Activated CD8-positive, alpha-beta T cell treated with anti-CD3 and anti-CD28 coated beads, Interleukin-2, amount 10 ng/mL, durations not matched to agents 7 days and 5 days (primary cell): ENCODE data around the gene DDX49. TPM values are rescaled to one million over a fixed set of nuclear protein-coding genes. Genes with fewer than 3 reads are reported as not detected.
A peak's percentile ranks its signal among the peaks of the same experiment; 100 is the strongest.

Experiments
- ATAC-seq: fragments of 150-1000 bp; cut with Tn5 transposase; one replicate; pipeline ENCODE4 v1.10.0; 2021; ENCODE audit warnings: moderate library complexity
- CTCF ChIA-PET: fragments of 350-600 bp; sonication (Branson Sonifier 250); formaldehyde crosslinking; loops from one replicate; lab custom pipeline; 2021; ENCODE audit warnings: antibody characterized with exemption; lab: Charles Lee
- POLR2A ChIA-PET: fragments of 350-600 bp; sonication (Branson Sonifier 250); formaldehyde crosslinking; loops from one replicate; lab custom pipeline; 2021; ENCODE audit warnings: antibody characterized with exemption; lab: Charles Lee
- DNase-seq: peaks from one replicate; pipeline ENCODE4 v3.0.0-alpha.2; 2020
- H3K27ac Mint-ChIP-seq: one replicate; pipeline ENCODE4 v1.8.0; 2021; ENCODE audit warnings: mild to moderate bottlenecking, mixed read lengths
- H3K27me3 Mint-ChIP-seq: one replicate; pipeline ENCODE4 v1.8.0; 2021; ENCODE audit warnings: low read depth, mixed read lengths
- H3K36me3 Mint-ChIP-seq: one replicate; pipeline ENCODE4 v1.8.0; 2021; ENCODE audit warnings: low read depth, mixed read lengths
- H3K4me1 Mint-ChIP-seq: one replicate; pipeline ENCODE4 v1.8.0; 2021; ENCODE audit warnings: low read depth, mixed read lengths
- H3K4me3 Mint-ChIP-seq: one replicate; pipeline ENCODE4 v1.8.0; 2021; ENCODE audit warnings: mild to moderate bottlenecking, mixed read lengths
- H3K9me3 Mint-ChIP-seq: one replicate; pipeline ENCODE4 v1.8.0; 2022; ENCODE audit warnings: mixed read lengths; ENCODE audit not compliant: insufficient read depth
- total RNA-seq, 2 experiments: library from RNA; stranded (reverse); gene quantifications; one replicate each; pipeline ENCODE4 v1.2.3, GENCODE V29; 2021

Gene DDX49
- total RNA-seq, 2 experiments from 2014 or later = 56.1 to 57.3 TPM

DNA sequence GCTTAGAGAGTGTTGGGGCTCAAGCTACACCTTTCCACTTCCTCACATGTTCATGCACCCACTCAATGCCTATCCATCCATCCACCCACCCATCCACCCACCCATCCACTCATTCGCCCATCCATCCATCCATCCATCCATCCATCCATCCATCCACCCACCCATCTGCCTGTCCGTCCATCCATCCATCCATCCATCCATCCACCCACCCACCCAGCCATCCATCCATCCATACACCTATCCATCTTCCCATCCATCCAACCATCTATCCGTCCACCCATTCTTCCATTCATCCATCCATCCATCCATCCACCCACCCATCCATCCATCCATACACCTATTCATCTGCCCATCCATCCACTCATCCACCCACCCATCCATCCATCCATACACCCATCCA, 34.6 kb downstream of the DDX49 start:
- CTCF ChIA-PET = no interaction called here
- ATAC-seq (no peak), DNase-seq (no peak)
- no peaks in the 10 kb centered on the region for H3K9me3 Mint-ChIP-seq
- H3K36me3 Mint-ChIP-seq = no peaks in the 10 kb centered on the region
- no peak overlapping the region for H3K4me3 Mint-ChIP-seq
- H3K27me3 Mint-ChIP-seq = peaks cover 3% of the 10 kb centered on the region
- POLR2A ChIA-PET = no interaction called here
- H3K27ac Mint-ChIP-seq = no peak overlapping the region
- H3K4me1 Mint-ChIP-seq = no peaks in the 10 kb centered on the region

DNA sequence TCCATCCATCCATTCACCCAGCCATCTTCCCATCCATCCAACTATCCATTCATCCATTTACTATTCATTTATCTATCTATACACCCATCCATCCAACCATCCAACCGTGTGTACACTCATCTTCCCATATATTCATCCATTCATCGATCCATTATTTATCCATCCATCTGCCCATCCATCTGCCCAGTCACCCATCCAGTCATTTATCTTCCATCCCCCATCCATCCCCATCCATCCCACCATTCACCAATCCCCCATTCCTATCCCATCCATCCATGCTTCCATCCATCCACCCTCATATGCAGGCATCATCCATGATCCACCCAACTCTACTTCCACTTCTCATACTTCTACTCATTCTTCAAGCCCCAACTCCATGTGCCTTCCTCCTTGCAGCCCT, 35.5 kb downstream of the DDX49 start:
- ChIA-PET POLR2A (no interaction called here), CTCF (no interaction called here)
- ATAC-seq = no peak
- Mint-ChIP-seq H3K27ac (no peak overlapping the region), H3K4me3 (no peak overlapping the region), H3K4me1 (no peaks in the 10 kb centered on the region), H3K36me3 (no peaks in the 10 kb centered on the region), H3K9me3 (no peaks in the 10 kb centered on the region), H3K27me3 (peaks cover 3% of the 10 kb centered on the region)
- DNase-seq = no peak

DNA sequence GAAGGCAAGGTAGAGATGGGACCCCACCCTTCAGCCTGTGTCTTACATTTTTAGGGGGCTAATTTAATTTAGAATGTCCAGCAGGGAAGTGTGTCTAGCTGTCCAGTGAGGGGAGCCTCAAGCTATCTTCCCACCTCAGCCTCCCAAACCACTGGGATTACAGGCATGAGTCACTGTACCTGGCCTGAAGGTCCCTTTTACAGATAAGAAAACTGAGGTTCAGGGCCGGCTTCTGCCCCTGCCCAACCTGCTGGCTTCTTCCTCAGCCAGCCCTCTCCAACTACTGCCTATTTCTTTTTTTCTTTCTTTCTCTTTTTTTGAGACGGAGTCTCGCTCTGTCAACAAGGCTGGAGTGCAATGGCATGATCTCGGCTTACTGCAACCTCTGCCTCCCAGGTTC, 40.9 kb downstream of the DDX49 start:
- POLR2A ChIA-PET = no interaction called here
- Mint-ChIP-seq H3K27me3 (peaks cover 9% of the 10 kb centered on the region), H3K27ac (no peak overlapping the region), H3K36me3 (no peaks in the 10 kb centered on the region), H3K9me3 (no peaks in the 10 kb centered on the region), H3K4me3 (no peak overlapping the region), H3K4me1 (peaks cover 12% of the 10 kb centered on the region)
- DNase-seq = no peak
- ATAC-seq = no peak
- CTCF ChIA-PET = no interaction called here

DNA sequence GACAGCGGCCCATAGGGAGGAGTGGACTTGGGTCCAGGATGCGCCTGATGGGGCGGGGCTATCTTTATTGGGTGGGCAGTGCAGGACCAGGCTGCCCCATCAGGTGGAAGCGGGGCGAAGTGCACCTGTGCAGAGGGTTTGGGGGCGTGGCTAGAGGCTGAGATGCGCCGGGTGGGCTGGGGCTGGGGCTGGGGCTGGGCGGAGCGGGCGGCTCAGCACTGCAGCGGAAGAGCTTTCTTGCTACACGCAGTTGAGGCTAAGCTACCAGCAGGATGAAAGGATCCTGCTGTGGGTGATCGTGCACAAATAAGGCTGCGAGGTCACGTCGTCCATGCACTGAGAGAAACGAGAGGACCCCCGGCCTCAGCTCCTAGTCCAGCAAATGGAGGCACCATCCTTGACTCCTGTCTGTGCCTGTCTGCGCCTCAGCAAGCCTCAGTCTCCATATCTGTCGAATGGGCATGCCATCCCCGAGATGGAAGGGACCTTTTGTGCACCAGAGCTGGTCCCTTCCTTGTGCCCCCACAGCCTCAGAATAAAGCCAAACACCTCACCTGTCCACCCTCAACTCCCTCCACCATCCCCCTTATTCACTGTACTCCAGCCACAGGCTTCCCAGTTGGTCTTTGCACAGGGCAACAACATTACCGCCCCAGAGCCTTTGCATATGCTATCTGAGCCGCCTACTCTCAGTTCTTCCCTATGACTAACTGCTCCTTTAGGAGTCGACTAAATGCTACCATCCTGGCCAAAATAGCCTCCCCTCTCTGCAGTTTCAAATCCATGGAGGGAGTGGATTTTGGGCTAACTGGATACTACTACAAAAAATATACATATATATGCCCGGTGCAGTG, 42.5 kb downstream of the DDX49 start:
- DNase-seq (peak; percentile 37), ATAC-seq (peak; percentile 68)
- Mint-ChIP-seq H3K36me3 (no peaks in the 10 kb centered on the region), H3K27ac (no peak overlapping the region), H3K4me1 (peaks cover 12% of the 10 kb centered on the region), H3K4me3 (no peak overlapping the region), H3K27me3 (peaks cover 9% of the 10 kb centered on the region), H3K9me3 (no peaks in the 10 kb centered on the region)
- ChIA-PET CTCF (no interaction called here), POLR2A (no interaction called here)

DNA sequence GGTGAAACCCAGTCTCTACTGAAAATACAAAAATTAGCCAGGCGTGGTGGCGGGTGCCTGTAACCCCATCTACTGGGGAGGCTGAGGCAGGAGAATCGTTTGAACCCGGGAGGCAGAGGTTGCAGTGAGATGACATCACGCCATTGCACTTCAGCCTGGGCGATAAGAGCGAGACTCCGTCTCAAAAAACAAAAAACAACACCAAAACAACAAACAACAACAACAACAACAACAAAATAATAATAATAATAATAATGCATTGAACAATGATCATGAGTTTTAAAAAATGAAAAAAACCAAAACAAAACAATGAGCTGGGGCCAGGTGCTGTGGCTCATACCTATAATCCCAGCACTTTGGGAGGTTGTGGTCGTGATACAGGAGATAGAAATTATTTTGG, 44.6 kb downstream of the DDX49 start:
- H3K4me1 Mint-ChIP-seq = peaks cover 12% of the 10 kb centered on the region
- POLR2A ChIA-PET = no interaction called here
- H3K27me3 Mint-ChIP-seq = peaks cover 14% of the 10 kb centered on the region
- H3K9me3 Mint-ChIP-seq = no peaks in the 10 kb centered on the region
- H3K27ac Mint-ChIP-seq = no peak overlapping the region
- DNase-seq = no peak
- H3K4me3 Mint-ChIP-seq = no peak overlapping the region
- ATAC-seq = no peak
- CTCF ChIA-PET = no interaction called here
- no peaks in the 10 kb centered on the region for H3K36me3 Mint-ChIP-seq

DNA sequence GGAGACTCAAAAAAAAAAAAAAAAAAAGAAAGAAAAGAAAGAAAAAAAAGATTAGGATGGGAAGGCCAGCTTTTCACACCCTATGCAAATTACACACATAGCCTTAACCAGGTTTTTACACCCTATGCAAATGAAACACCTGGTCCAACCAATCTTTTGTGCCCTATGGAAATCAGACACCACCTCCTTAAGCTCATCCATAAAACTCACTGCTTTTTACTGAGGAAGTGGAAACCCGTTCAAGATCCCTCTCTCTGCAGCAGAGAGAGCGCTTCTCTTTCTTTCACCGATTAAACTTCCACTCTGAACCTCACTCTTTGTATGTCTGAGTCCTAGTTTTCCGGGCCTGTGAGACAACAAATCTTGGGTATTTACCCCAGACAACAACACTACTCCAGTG, 46.8 kb downstream of the DDX49 start:
- ChIA-PET CTCF (no interaction called here), POLR2A (interaction anchor here (0.8 kb wide), 1 partner anchor 47 kb away, joined by 3 read pairs; the partner anchor contains the start of genes COPE and DDX49)
- Mint-ChIP-seq H3K27me3 (peaks cover 14% of the 10 kb centered on the region), H3K4me3 (no peak overlapping the region), H3K9me3 (no peaks in the 10 kb centered on the region), H3K36me3 (no peaks in the 10 kb centered on the region), H3K4me1 (peaks cover 11% of the 10 kb centered on the region), H3K27ac (no peak overlapping the region)
- ATAC-seq = no peak
- DNase-seq = no peak

DNA sequence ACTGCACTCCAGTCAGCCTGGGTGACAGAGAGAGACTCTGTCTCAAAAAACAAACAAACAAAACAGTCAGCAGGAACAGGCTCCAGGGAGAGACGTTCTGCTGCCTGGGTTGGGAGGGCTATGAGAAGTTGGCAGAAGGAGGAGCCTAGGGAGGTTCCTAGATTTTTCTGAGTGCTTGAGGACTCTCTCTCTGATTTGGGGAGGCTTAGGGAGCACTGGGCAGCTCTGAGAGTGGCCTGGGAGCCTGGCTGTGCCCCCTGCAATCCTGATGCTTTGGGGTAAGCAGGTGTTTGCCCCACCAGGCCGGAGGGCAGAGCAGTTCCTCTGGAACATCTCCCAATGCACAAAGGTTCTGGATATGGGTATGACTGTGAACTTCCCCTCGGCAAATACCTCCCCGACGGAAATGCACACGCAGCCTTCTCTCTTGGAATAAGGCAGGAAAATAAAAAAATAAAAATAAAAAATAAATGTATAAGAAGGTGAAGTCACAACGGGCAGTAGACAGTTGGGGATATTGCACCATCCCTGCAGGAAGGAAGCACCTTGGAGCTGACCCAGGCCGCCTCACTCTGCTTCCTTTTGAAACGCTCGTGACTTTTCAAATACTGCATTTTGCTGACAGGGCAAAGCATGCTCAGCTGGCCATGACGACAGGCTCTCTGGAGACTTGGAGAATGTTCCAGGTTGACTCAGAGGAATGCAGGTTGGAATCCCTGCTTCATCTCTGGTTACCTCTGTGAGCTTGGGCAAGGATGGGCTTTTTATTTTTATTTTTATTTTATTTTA, 48.0 kb downstream of the DDX49 start:
- H3K27me3 Mint-ChIP-seq = peaks cover 7% of the 10 kb centered on the region
- CTCF ChIA-PET = no interaction called here
- no peak for ATAC-seq

DNA sequence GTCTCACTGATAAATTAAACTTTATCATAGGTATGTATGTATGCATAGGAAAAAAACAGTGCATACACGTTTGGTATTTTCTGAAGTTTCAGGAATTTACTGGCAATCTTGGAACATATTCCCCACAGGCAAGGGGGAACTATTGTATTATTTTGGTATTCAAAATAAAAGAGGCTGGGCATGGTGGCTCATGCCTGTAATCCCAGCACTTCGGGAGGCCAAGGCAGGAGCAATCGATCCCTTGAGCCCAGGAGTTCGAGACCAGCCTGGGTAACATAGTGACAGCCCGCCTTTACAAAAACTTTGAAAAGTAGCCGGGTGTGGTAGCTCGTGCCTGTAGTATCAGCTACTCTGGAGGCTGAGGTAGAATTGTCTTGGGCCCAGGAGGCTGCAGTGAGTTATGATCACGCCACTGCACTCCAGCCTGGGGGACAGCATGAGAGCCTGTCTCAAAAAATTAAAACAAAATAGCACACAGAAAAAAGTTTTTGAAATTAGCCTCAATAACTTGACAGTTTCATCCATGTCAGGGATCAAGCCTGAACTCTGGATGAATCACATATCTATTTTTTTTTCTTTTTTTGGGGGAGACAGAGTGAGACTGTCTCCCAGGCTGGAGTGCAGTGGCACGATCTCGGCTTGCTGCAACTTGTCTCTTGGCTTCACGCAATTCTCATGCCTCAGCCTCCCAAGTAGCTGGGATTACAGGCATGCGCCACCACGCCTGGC, 50.6 kb downstream of the DDX49 start:
- DNase-seq = no peak
- no peak for ATAC-seq
- peaks cover 7% of the 10 kb centered on the region for H3K27me3 Mint-ChIP-seq
- peaks cover 4% of the 10 kb centered on the region for H3K4me1 Mint-ChIP-seq
- POLR2A ChIA-PET = no interaction called here
- CTCF ChIA-PET = no interaction called here
- no peaks in the 10 kb centered on the region for H3K36me3 Mint-ChIP-seq
- no peak overlapping the region for H3K4me3 Mint-ChIP-seq
- no peaks in the 10 kb centered on the region for H3K9me3 Mint-ChIP-seq
- no peak overlapping the region for H3K27ac Mint-ChIP-seq

More for the DNA sequence above, 48.0 kb downstream of the DDX49 start:
- no peak for DNase-seq
- Mint-ChIP-seq H3K27ac (no peak overlapping the region), H3K4me3 (no peak overlapping the region), H3K4me1 (no peaks in the 10 kb centered on the region), H3K36me3 (no peaks in the 10 kb centered on the region), H3K9me3 (no peaks in the 10 kb centered on the region)
- POLR2A ChIA-PET = no interaction called here

DNA sequence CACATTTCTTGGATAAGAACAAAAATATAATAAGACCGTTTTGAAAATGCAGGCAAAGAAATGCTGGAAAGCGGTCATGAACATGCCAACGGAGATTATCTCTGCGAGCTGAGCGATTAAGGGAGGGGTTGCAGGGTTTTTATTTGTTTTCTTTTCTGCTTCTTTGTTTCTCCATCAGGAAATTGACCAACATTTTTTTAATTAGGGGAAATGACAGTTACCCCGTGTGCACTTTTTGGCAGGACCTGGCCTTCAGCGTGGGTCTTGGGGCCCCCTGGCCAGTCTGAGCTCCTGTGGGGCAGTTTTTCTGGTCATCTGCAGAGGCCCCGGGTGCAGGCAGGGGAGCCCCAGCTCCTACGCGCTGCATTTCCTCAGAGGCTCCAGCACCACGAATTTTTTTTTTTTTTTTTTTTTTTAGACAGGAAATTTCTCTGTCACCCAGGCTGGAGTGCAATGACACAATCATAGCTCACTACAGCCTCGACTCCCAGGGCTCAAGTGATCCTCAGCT, 52.8 kb downstream of the DDX49 start:
- no peaks in the 10 kb centered on the region for H3K36me3 Mint-ChIP-seq
- DNase-seq (no peak), ATAC-seq (no peak)
- H3K4me1 Mint-ChIP-seq = peaks cover 4% of the 10 kb centered on the region
- peaks cover 7% of the 10 kb centered on the region for H3K27me3 Mint-ChIP-seq
- H3K4me3 Mint-ChIP-seq = no peak overlapping the region
- no peaks in the 10 kb centered on the region for H3K9me3 Mint-ChIP-seq
- POLR2A ChIA-PET = no interaction called here
- H3K27ac Mint-ChIP-seq = no peak overlapping the region
- CTCF ChIA-PET = no interaction called here

DNA sequence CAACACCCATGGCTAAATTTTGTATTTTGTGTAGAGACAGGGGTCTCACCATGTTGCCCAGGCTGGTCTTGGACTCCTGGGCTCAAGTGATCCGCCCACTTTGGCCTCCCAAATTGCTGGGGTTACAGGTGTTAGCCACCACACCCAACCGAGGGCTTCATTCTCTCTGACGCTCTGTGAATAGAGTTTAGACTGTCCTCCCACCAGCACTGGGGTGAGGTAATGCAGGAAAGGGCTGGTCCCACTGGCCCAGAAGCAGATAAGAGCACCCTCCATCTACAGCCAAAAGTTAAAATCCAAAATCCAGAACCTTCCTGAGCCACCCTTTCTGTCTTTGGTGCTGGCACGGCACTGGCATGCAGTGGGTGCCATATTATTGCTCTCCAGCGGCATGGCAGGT, 53.3 kb downstream of the DDX49 start:
- CTCF ChIA-PET = no interaction called here
- Mint-ChIP-seq H3K36me3 (no peaks in the 10 kb centered on the region), H3K27me3 (peaks cover 4% of the 10 kb centered on the region), H3K4me1 (peaks cover 4% of the 10 kb centered on the region), H3K27ac (no peak overlapping the region), H3K9me3 (no peaks in the 10 kb centered on the region), H3K4me3 (no peak overlapping the region)
- DNase-seq (no peak), ATAC-seq (no peak)
- POLR2A ChIA-PET = no interaction called here

DNA sequence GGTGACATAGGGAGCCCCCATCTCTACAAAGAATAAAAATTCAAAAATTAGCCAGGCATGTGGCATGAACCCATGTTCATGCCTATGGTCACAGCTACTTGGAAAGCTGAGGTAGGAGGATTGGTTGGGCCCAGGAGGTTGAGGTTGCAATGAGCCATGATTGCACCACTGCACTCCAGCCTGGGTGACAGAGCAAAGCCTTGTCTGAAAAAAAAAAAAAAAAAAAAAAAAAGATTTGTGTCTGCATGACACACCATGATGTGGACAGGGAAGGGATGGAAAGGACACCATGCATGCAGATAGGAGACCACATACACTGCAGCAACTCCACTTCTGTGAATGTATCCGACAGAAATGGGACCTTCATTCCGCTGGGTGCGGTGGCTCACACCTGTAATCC, 55.5 kb downstream of the DDX49 start:
- no peaks in the 10 kb centered on the region for H3K9me3 Mint-ChIP-seq
- POLR2A ChIA-PET = no interaction called here
- peaks cover 4% of the 10 kb centered on the region for H3K4me1 Mint-ChIP-seq

More for the DNA sequence above, 55.5 kb downstream of the DDX49 start:
- no peak overlapping the region for H3K27ac Mint-ChIP-seq
- DNase-seq (no peak), ATAC-seq (no peak)
- peaks cover 2% of the 10 kb centered on the region for H3K27me3 Mint-ChIP-seq
- H3K36me3 Mint-ChIP-seq = no peaks in the 10 kb centered on the region
- no peak overlapping the region for H3K4me3 Mint-ChIP-seq
- CTCF ChIA-PET = no interaction called here
